TTC549 (cell line): ENCODE measurements around the gene LYAR.
A peak's percentile ranks its signal among the peaks of the same experiment; 100 is the strongest.
"Not testable (repeated sequence)": the region's sequence is repeated elsewhere in the genome, so short reads cannot be mapped to it uniquely, and the experiment has no call there.

Experiments used
- FAIRE-seq: peaks from 2 replicates; lab custom pipeline; 2012; peaks lifted over from hg19 to GRCh38; lab: Jason Lieb, UNC

The LYAR gene

DNA sequence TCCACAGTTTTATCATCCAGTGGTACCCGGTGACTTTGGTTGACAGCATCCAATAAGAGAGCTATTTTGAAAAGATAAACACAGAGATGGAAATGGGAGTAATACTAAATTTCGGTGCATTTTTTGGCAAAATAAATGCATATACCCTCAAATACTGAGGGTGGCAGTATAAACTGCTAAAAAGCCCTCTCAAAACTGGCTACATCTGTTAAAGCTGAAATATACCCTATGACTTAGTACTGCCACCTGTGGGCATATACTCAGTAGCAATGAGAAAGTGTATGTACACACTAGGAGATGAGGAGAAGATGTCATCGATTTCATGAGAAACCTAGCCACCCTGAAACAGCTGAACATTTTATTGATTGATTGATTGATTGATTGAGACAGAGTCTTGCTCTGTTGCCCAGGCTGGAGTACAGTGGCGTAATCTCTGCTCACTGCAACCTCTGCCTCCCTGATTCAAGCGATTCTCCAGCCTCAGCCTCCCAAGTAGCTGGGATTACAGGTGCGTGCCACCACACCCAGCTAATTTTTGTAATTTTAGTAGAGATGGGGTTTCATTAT is 29.7 kb downstream of the LYAR start:
- FAIRE-seq: peak; percentile 71

DNA sequence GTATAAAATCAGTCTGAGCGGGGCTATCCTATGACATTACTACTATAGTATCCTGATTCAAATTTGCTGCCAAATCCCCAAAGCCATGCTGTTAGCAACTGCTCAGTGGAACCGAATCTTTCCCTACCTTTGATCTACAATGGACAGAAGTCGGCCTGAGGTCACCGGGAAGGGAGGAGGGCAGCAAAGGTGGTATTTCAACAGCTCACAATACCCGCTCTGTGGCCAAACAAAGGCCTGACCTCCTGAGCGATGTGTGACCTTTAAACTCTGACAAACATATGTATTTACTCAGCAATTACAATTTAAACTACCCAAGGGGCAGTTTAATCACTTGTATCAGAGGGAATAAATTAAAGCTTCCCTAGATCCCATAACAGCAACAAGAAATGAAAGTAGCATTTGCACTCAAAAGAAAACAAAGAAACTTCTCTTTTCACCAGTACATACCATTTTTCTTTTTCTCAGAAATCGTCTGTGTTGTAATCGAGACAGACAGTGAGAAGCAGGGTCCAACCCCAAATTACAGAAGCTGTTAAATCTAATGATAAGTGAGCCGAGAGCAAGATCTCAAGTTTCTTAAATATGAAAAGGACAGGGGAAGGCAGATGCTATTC is 30.4 kb downstream of the LYAR start:
- no peak for FAIRE-seq

DNA sequence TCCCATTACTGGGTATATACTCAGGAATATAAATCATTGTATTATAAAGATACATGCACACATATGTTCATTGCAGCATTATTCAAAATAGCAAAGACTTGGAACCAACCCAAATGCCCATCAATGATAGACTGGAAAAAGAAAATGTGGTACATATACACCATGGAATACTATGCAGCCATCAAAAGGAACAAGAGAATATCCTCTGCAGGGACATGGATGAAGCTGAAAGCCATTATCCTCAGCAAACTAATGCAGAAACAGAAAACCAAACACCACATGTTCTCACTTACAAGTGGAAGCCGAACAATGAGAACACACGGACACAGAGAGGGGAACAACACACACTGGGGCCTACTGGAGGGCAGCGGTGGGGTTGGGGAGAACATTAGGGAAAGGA is 32.2 kb downstream of the LYAR start:
- not testable (repeated sequence) for FAIRE-seq

DNA sequence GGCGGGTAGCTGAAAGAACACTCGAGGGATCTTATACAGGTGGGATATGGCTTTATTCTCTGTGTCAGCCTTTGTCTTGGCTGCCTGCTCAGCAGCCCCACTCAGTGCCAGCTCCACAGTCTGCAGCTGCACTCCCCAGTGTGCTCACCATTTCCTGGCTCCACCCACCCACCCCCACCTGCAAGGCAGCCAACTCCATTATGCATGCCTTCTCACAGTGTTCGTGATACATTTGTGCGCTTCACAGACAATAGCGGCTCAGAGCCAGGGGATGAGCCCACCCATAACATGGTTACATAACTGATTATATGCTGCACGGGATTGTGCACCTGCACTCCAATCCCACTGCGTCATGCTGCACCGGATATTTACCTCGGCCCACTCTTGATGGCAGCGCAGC is 33.2 kb downstream of the LYAR start:
- no peak for FAIRE-seq

DNA sequence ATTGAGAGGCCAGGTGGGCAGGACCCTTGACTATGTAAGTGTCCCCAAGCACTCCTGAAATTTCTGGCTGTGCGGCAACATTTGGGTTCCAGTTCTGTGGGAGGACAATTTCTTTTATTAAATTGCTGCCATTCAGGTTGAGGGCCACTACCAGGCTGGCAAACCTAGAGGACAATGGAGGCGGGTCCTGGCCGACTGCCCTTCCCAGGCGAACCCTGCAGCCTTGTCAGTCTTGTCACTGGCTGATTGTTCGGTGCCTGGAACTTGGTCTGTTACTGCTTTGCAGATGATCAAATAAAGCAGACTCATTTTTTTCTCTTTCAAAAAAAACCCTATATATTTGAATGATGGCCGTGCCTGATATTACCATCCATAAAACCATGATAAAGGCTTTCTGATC is 35.3 kb downstream of the LYAR start:
- FAIRE-seq: no peak

DNA sequence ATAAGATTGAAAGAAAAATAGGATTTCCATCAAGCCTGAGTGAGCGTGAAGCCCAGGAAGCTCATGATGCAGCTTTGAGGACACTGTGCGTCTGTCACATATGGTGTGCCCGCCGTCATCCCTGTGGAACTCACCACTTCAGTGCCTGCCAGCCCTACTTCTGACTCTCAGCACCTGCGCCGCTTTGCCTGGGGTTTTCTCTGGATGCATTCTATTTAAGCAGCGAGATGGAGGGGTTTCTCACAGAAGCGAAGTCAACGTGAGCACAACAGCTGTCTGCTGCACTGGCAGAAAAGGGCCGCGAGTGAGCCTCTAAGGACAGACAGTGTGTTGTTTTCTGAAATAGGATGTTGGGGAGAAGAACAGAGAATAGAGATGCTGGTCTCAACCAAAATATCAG is 35.8 kb downstream of the LYAR start:
- no peak for FAIRE-seq

DNA sequence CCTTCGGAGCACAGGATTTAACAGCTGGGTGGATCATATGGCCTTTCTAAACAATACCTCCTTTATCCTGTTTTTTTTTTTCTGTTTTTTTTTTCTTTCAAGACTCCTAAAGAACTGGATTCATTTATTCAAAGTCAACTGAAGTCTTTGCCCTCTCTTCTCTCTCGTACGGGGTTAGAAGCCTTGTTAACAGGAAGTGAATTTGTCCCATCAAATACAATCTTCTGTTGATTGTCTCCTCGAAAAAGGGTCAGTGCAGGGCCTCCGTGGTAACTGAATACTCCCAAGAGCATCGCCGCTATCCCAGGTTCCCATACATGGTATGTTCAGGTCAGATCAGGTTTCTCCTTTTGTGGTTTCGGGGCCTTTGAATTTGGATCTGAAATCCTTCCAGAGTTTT is 40.1 kb downstream of the LYAR start:
- no peak for FAIRE-seq

DNA sequence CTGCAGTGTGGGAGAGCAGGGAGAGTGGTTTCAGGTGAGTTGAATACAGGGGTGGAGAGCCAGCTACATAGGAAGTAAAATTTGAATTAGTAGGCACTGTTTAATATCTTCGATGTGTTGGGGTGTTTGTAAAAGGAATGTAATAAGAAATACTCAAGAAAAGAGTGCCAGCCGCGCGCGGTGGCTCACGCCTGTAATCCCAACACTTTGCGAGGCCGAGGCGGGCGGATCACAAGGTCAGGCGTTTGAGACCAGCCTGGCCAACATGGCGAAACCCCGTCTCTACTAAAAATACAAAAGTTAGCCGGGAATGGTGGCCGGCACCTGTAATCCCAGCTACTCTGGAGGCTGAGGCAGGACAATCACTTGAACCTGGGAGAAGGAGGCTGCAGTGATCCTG is 40.6 kb downstream of the LYAR start:
- FAIRE-seq: not testable (repeated sequence)

DNA sequence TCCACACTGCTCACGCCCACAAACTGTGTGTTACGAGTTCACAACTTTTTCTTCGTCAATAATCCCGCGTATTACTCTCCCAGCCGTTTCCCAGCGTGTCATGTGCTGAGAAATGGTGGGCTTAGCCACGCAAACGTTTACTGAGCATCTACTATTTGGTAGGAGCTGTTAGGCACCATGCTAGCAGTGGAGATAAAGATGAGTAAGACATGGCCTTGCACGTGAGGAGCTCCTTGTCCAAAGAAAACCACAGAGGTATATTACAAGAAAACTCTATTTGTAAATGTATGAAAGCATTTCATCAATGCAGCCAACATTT is 41.1 kb downstream of the LYAR start:
- FAIRE-seq: no peak

DNA sequence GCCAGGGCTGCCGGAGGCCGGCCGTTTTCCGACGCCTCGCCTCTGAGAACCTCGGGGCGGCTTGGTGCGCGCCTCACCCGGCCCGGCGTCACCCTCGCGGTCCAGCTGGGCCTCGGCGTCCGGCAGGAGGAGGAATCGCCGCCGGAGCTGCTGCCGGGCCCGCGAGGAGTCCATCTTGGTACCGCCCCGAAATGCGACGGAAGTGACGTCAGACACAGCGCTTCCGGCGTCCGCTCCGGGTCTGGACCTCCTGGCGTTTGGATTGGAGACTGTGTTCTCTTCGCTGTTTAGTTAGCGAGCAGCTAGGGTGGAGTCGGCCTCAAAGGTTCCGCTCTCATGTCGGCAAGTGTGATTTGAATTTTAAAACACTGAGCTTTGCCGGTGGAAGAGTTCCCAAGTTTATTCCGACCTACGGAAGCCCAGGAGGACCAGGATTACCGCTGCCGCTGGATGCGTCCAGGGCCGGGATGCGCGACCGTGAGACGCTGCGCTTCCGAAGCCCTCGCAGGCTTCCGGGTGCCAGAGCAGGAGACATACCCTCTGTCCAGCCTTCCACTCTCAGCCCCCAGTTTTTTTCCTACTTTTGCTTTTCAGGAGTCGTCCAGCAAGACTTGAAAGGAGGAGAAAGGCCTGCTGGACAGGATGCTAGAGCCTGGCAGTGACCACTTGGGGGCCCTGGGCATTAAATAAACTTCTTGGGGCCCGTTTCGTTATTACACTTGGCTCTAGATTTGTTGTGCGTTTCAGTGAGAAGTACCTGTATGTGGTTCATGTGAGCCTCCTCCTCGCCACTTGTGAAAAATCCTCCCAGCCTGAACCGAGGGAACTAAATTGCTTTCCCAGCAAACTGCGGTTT is 41.7 kb downstream of the LYAR start, which contains the start of gene TMEM128:
TSS of gene TMEM128 (minus strand) at position 195 of the 856 bp plus-strand sequence. CDS start at position 174, 21 bp downstream.
- FAIRE-seq: peak; percentile 13

DNA sequence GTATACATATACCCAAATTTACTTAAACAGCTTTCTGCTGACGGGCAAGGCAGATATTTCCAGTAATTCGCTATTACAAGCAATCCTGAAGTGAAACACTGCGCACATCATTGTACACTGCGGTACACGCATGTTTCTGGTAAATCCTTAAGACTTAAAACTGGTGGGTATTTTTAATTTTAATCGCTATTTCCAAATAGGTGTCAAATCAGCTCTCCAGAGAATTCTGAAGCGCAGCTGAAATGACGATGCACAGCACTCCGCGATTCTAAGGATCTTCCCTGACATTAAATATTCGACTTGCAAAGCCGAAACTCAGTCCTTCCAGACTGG is 42.3 kb downstream of the LYAR start:
- FAIRE-seq: no peak

DNA sequence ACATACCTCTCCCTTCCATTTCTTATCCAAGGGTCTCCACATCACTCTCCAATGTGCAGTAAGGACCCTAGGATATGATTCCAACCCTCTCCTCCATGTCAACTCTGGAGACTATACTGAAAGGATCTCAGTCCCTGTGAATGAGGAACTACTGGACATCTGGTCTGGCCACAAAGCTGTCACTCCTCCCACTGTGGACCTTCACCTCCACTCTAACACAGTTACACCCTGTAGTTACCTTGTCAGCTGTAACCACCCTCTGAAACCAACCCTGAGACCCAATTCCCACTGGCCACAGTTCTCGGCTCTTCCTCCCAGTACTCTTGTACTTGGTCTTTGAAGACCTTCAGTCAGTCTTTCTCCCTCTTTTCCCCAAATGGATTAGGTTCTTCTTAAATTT is 44.8 kb downstream of the LYAR start:
- no peak for FAIRE-seq

DNA sequence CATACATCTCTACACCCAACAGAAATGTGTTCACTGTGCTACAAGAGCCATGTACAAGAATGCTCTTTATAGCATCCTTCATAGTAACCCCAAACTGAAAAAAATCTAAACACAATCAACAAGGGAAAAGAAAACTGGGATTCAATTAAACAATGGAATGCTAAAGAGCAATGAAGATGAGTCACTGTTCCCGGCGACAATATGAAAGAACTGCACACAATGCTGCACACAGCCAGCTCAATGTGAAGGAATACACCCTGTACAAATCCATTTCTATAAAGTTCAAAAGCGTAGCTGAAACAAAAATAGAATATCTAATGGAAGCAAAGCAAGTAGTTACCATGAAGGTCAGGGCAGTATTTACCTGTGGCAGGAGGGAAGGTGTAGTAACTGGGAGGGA is 50.4 kb downstream of the LYAR start:
- not testable (repeated sequence) for FAIRE-seq

DNA sequence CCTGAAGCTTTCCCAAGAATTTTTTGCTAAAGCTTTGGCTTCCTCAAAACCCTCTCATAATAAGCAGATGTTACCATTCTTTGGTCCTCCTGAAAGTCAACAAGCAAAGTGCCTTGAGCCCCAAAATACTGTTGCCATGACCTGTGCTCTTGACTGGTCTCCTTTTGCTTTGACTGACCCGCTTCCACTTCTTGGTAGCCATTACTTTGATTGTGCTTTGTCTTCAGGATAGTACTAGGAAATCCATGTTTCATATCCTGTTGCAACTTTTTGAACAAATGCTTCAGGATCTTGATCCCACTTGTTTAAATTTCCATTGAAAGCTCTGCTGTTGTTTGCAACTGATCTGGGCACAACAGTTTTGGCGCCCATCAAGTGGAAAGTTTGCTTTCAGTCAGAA is 56.3 kb downstream of the LYAR start:
- no peak for FAIRE-seq

DNA sequence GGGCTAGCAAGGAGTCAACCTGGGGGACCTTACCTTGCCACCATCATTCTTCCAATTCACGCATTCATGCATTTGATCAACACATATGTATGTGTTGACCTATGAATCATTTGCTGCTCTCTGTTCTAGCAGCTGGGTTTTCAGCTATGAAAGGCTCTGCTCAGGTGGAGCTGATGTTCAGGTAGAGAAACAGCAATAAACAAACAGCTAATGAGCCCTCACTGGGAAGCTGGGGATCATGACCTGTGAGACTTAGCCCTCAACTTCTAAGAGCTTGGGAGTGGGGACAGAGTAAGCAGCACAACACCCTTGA is 61.6 kb downstream of the LYAR start:
- no peak for FAIRE-seq

DNA sequence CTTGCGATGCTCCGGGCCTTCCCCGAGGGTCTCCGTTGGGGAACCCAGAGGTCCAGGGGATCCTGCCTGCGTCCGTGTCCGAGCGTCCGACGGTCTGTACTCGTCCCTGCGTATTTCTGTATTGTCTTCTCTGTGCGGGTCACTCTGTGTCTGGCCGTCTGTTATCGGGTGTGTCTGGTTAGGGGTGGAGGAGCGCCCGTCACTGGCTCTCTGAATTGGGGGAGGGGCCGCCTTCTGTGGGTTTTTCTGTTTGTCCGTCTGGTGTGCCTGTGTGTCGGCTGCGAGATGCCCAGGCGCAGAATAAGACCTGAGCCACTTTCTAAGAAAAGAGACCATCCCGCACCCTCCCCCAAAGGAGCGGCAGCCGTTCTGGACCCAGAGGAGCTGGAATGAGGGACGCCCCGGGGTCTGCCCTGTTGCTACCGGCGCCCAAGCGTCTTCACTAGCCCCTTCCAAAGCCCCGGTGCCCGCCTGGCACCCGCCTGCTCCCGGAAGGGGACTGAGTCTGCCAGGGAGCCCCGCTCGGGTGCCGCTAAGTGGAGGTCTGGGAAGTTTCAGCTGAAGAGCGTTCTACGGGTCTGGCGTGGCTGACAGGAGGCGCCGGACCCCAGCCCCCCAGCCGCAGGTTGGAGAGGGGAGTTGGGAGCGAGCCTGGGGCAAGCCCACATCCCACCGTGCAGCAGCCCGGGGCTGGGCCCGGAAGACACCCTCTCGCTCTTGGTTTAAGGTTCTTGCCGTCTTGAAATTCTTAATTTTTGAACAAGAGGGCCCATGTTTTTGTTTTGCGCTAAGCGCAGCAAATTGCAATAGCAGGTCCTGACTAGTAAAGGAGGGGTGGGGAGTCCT is 62.2 kb downstream of the LYAR start:
- no peak for FAIRE-seq

DNA sequence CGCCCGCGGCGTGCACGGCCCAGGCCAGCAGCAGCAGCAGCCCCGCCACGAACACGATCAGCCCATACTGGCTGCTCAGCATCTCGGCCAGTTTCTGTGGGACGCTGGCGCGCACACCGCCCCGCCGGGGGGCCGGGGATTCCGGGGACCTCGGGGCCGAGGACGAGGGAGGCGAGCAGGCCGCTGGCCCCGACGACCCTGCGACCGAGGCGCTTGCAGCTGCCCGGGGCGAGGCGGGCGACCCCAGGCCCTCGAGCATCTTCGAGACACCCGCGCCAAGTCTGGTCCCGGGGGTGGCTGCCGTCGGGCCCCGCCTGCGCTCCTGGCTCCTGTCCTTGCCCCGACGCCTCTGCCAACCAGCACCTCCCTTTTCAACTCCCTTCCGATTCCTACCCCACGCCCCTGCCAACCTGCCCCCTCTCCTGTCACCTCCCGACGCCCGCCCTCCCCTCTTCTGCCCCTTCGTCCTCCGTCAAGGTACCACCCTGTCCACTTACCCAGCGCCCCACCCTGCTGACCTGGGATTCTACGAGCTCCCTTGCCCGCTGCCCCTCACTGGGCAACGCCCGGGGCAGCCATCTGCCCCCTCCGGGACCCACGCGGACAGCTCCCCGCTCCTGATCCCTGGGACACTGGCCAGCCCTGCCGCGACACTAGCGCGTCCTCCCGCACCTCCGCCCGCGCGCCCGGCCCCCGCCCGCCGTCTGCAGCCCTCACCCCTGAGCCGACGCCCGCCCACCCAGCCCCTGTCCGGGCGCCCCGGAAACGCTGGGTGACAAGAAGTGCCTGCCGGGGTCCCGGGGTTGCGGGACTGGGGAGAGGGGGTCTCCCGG is 63.1 kb downstream of the LYAR start, which contains the start of gene OTOP1:
TSS of gene OTOP1 (minus strand) at position 324 of the 833 bp plus-strand sequence. CDS start at position 259, 65 bp downstream.
- FAIRE-seq: no peak

DNA sequence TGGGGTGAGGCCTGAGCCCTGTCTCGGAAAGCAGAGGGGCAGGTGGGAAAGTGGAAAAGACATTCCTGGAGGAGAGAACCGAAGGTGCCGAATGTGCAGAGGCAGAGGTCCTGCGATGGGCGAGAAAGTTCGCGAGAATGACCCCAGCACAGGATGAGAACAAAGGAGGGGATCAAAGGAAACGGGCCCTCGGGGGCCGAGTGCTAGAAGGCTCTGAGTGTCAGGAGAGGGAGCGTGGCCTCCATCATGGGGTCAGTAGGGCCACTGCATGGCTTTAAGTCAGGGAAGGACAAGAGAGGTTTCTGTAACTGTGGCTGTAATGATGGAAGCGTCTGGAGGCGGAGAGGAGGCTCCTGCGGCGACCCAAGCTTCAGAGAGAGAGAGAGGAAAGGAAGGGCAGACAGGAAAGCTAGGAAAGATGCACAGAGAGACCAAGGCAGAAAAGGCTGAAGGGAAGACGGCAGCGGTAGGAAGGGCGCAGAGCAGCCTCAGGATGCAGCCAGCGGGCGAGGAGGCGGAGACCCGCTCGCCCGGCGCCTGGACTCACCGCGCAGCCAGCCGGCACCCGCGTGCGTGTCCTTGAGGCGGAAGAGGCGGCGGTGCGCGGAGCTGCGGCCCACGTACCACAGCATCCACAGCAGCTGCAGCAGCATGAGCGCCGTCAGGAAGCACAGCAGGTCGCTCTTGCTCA is 63.9 kb downstream of the LYAR start:
- no peak for FAIRE-seq
